ENCODE data around the gene IFI27L1.

The IFI27L1 gene

DNA sequence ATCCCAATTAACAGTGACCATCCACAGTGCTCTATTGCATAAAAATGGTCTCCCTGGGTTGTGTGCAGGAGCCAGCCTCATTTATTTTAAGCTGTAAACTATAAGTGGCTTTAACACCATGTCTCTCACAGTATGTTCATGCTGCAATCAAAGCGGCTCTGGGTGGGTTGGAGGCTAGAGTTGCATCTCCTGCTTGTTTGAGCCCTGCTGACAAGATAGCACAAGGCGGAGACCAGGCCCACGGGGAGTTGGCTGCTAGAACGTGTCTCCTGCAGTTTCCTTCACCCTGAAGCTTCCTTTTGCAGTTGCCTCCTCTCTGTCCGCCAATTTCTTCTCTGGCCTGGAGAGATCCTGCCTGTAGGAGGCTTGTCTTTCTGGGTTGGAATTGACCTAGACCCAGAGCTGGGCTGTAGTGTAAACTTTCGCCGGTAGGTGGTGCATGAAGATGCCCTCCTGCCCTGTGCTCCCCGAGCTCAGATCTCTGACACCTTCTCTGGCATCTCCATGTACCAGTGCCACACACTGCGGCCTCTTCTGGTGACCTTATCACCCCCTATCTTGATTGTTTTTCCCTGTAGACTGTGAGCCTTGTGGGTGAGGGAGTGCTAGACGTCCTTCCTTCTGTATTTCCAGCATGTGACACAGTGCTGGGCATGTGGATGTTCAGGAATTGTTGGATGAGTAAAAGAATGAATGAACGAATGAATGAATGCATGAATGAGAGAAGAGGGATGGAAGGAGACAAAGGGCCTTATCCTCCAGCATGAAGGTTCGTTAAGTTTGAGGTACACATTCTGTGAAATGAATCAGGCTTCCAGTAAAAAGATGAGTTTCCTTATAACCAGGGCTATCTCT lies 44.6 kb upstream of the IFI27L1 start:
- Histone ChIP-seq H3K4me2 (ENCODE audit: low read depth, low read length) (no peak overlapping the region), H3K27ac (ENCODE audit: low read length) (no peak overlapping the region), H3K36me3 (replicated peaks; ENCODE audit: insufficient read depth, low read length) (no peaks in the 10 kb centered on the region), H2AFZ (ENCODE audit: low read length) (no peak overlapping the region), H3K4me1 (ENCODE audit: low read length) (no peaks in the 10 kb centered on the region), H3F3A (ENCODE audit: insufficient read depth, low read length) (no peaks in the 10 kb centered on the region), H3K27me3 (replicated peaks; ENCODE audit: insufficient read depth, low read length) (no peaks in the 10 kb centered on the region), H3K4me3 (ENCODE audit: low read length) (no peak overlapping the region), H3K9me2 (replicated peaks; ENCODE audit: insufficient read depth, low read length) (no peaks in the 10 kb centered on the region), H3K9ac (ENCODE audit: low read length) (no peak overlapping the region), H3K9me3 (replicated peaks; ENCODE audit: insufficient read depth, low read length) (no peaks in the 10 kb centered on the region), H4K20me1 (ENCODE audit: insufficient read depth, low read length) (no peaks in the 10 kb centered on the region), H3K79me2 (ENCODE audit: low read length) (no peaks in the 10 kb centered on the region)
- DNase-seq = peak; percentile 58
- TF ChIP-seq EZH2 (optimal IDR thresholded peaks at IDR 0.05; ENCODE audit: low read depth, low read length) (no peak), EZH2phosphoT487 (IDR thresholded peaks at IDR 0.05; ENCODE audit: low read length) (no peak)
- TF ChIP-seq, protein P1, sequence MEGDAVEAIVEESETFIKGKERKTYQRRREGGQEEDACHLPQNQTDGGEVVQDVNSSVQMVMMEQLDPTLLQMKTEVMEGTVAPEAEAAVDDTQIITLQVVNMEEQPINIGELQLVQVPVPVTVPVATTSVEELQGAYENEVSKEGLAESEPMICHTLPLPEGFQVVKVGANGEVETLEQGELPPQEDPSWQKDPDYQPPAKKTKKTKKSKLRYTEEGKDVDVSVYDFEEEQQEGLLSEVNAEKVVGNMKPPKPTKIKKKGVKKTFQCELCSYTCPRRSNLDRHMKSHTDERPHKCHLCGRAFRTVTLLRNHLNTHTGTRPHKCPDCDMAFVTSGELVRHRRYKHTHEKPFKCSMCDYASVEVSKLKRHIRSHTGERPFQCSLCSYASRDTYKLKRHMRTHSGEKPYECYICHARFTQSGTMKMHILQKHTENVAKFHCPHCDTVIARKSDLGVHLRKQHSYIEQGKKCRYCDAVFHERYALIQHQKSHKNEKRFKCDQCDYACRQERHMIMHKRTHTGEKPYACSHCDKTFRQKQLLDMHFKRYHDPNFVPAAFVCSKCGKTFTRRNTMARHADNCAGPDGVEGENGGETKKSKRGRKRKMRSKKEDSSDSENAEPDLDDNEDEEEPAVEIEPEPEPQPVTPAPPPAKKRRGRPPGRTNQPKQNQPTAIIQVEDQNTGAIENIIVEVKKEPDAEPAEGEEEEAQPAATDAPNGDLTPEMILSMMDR (IDR thresholded peaks at IDR 0.05; ENCODE audit: low read length) = peak; percentile 71

DNA sequence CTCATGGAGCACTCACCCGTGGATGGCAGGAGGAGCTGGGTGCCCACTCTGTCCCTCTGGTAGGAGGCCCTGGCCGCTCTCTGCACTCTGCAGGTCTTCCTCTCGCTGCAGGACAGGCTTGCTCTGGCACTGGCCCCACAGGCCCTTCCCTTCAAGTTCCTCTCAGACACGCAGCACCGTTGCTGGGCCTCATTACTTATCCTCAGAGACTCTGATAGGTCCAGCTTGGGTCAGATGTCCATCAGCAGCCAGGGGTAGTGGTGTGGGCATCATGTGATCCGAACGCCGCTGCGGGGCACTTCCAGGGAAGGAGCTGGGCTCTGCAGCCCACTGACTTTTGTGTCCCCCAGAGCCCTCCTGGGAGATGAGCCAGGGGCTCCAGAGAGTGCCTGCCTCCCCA lies 43.2 kb upstream of the IFI27L1 start:
- no peaks in the 10 kb centered on the region for H3K27me3 ChIP-seq (replicated peaks; ENCODE audit: insufficient read depth, low read length)
- no peak for TF ChIP-seq EZH2 (optimal IDR thresholded peaks at IDR 0.05; ENCODE audit: low read depth, low read length)
- TF ChIP-seq EZH2phosphoT487 (IDR thresholded peaks at IDR 0.05; ENCODE audit: low read length) = no peak
- TF ChIP-seq, protein P1 (IDR thresholded peaks at IDR 0.05; ENCODE audit: low read length) = no peak
- H3K27ac ChIP-seq (ENCODE audit: low read length) = no peak overlapping the region
- H4K20me1 ChIP-seq (ENCODE audit: insufficient read depth, low read length) = no peaks in the 10 kb centered on the region
- H3K9me3 ChIP-seq (replicated peaks; ENCODE audit: insufficient read depth, low read length) = no peaks in the 10 kb centered on the region
- no peak overlapping the region for H3K4me2 ChIP-seq (ENCODE audit: low read depth, low read length)
- no peak for DNase-seq
- no peaks in the 10 kb centered on the region for H3K36me3 ChIP-seq (replicated peaks; ENCODE audit: insufficient read depth, low read length)
- no peak overlapping the region for H3K4me3 ChIP-seq (ENCODE audit: low read length)
- H3F3A ChIP-seq (ENCODE audit: insufficient read depth, low read length) = no peaks in the 10 kb centered on the region
- H3K79me2 ChIP-seq (ENCODE audit: low read length) = no peaks in the 10 kb centered on the region
- H3K4me1 ChIP-seq (ENCODE audit: low read length) = no peaks in the 10 kb centered on the region
- H3K9ac ChIP-seq (ENCODE audit: low read length) = no peak overlapping the region
- no peaks in the 10 kb centered on the region for H3K9me2 ChIP-seq (replicated peaks; ENCODE audit: insufficient read depth, low read length)
- no peak overlapping the region for H2AFZ ChIP-seq (ENCODE audit: low read length)

DNA sequence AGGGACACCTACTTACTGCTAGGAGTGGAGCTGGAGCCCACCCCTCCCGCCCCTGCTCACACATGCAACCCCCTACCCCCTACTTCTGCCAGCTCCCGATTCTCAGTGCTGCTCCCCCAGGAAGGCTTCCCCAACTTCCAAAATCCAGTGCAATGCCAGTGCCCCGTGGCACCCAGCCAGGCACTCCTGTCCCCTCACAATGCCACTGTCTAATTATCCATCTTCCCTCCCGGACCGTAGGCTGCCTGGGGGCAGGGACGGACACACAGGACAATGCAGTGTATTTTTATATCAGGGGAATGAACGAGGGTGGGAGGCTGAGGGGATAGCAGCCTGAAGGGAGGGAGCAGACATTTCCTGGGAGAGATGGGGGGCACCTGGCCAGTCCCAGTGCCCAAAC lies 42.6 kb upstream of the IFI27L1 start:
- H2AFZ ChIP-seq (ENCODE audit: low read length) = no peak overlapping the region
- no peak overlapping the region for H3K9ac ChIP-seq (ENCODE audit: low read length)
- H3K79me2 ChIP-seq (ENCODE audit: low read length) = no peaks in the 10 kb centered on the region
- H3K9me2 ChIP-seq (replicated peaks; ENCODE audit: insufficient read depth, low read length) = no peaks in the 10 kb centered on the region
- no peak overlapping the region for H3K4me2 ChIP-seq (ENCODE audit: low read depth, low read length)
- H3F3A ChIP-seq (ENCODE audit: insufficient read depth, low read length) = no peaks in the 10 kb centered on the region
- no peaks in the 10 kb centered on the region for H3K27me3 ChIP-seq (replicated peaks; ENCODE audit: insufficient read depth, low read length)
- DNase-seq = no peak
- no peak overlapping the region for H3K4me3 ChIP-seq (ENCODE audit: low read length)
- no peak overlapping the region for H3K27ac ChIP-seq (ENCODE audit: low read length)
- no peaks in the 10 kb centered on the region for H3K4me1 ChIP-seq (ENCODE audit: low read length)
- H3K36me3 ChIP-seq (replicated peaks; ENCODE audit: insufficient read depth, low read length) = no peaks in the 10 kb centered on the region
- no peaks in the 10 kb centered on the region for H3K9me3 ChIP-seq (replicated peaks; ENCODE audit: insufficient read depth, low read length)
- no peaks in the 10 kb centered on the region for H4K20me1 ChIP-seq (ENCODE audit: insufficient read depth, low read length)
- TF ChIP-seq, protein P1 (IDR thresholded peaks at IDR 0.05; ENCODE audit: low read length) = no peak
- TF ChIP-seq EZH2phosphoT487 (IDR thresholded peaks at IDR 0.05; ENCODE audit: low read length) (no peak), EZH2 (optimal IDR thresholded peaks at IDR 0.05; ENCODE audit: low read depth, low read length) (no peak)

Data from MM.1S (cell line).